Prostate gland (tissue), 2 donors: ENCODE measurements around the gene RAB43.

Experiments used
- POLR2AphosphoS5 ChIP-seq: sonication (generic); formaldehyde crosslinking; IDR thresholded peaks from one replicate; pipeline ENCODE4 v1.6.1; 2017; ENCODE audit warnings: antibody characterized with exemption
- TF ChIP-seq, protein P1 (sequence below), 4 experiments: fragments of 200-600 bp in 2 of 4; fragments of 450-650 bp in 2 of 4; sonication (generic) in 2 of 4; IDR thresholded peaks; 1 replicate in 3 of 4; 2 replicates in 1 of 4; pipeline ENCODE4 v1.5.1; 2016 to 2019; ENCODE audit warnings: antibody characterized with exemption in 4 of 4, mild to moderate bottlenecking in 2 of 4, moderate library complexity in 2 of 4

DNA sequence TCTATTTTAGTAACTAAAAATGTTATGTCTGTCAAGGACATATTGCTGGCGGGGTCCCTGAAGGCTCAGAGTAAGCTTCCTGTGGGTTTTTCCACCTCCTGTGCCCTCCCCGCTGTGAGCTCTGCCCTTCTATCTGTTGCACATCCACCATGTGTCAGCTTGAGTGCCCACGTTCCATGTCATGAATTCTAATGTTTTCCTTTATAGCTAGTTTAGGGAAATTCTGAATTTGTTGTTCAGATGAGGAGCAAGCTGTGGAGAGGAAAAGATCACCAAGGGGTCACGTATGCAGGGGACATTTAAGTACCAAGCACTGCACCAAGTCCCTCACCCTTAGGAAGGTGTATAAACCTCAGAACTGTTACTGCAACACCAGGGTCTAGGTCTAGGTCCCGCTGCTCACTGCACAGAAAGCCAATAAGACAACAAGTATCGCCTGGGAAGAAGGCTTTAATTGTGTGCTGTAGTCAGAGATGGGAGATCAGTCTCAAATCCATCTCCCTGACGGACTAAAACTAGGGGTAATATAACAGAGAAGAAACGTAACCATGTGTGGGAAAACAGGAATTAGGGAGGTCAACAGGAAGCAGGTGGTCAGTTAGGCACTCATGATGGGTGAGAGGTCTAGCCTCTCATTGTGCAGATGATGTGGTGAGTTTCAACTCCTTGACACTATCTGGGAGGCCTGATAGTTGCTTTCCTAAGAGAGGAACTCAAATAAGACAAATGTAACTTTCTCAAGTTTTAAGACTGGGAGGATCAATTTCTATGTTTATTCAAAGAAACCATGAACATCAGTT is 51.3 kb downstream of the RAB43 start:
- TF ChIP-seq, protein P1, sequence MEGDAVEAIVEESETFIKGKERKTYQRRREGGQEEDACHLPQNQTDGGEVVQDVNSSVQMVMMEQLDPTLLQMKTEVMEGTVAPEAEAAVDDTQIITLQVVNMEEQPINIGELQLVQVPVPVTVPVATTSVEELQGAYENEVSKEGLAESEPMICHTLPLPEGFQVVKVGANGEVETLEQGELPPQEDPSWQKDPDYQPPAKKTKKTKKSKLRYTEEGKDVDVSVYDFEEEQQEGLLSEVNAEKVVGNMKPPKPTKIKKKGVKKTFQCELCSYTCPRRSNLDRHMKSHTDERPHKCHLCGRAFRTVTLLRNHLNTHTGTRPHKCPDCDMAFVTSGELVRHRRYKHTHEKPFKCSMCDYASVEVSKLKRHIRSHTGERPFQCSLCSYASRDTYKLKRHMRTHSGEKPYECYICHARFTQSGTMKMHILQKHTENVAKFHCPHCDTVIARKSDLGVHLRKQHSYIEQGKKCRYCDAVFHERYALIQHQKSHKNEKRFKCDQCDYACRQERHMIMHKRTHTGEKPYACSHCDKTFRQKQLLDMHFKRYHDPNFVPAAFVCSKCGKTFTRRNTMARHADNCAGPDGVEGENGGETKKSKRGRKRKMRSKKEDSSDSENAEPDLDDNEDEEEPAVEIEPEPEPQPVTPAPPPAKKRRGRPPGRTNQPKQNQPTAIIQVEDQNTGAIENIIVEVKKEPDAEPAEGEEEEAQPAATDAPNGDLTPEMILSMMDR (IDR thresholded peaks at IDR 0.05), result no peak
- TF ChIP-seq POLR2AphosphoS5, result no peak
